WERI-Rb-1 (cell line): ENCODE data around the gene DNAJC13.

ENCODE experiments used
- DNase-seq: peaks from one replicate; pipeline ENCODE4 v3.0.0-alpha.2; 2020
- H3K27ac ChIP-seq: fragments of 250-450 bp; sonication (Bioruptor Pico); 2 replicates; pipeline ENCODE4 v1.5.1; 2020; ENCODE audit warnings: mild to moderate bottlenecking, moderate library complexity
- H3K27me3 ChIP-seq: fragments of 250-450 bp; sonication (Bioruptor Pico); 2 replicates; pipeline ENCODE4 v1.5.1; 2021; ENCODE audit warnings: mild to moderate bottlenecking, low read depth, moderate library complexity; ENCODE audit not compliant: insufficient read depth, severe bottlenecking
- H3K36me3 ChIP-seq: fragments of 250-450 bp; sonication (Bioruptor Pico); 2 replicates; pipeline ENCODE4 v1.5.1; 2020; ENCODE audit warnings: mild to moderate bottlenecking, moderate library complexity
- H3K4me3 ChIP-seq: 2 replicates; pipeline ENCODE4 v1.5.1; 2011; ENCODE audit warnings: low read depth, mild to moderate bottlenecking, control low read depth, low read length
- H3K9me3 ChIP-seq: fragments of 250-450 bp; sonication (Bioruptor Pico); 2 replicates; pipeline ENCODE4 v1.5.1; 2021; ENCODE audit warnings: mild to moderate bottlenecking, moderate library complexity; ENCODE audit not compliant: severe bottlenecking
- TF ChIP-seq, protein P1 (sequence below): IDR thresholded peaks from 2 replicates; pipeline ENCODE4 v1.5.1; 2011; ENCODE audit warnings: low read depth, mild to moderate bottlenecking, control low read depth, inconsistent platforms, low read length

Gene DNAJC13

DNA sequence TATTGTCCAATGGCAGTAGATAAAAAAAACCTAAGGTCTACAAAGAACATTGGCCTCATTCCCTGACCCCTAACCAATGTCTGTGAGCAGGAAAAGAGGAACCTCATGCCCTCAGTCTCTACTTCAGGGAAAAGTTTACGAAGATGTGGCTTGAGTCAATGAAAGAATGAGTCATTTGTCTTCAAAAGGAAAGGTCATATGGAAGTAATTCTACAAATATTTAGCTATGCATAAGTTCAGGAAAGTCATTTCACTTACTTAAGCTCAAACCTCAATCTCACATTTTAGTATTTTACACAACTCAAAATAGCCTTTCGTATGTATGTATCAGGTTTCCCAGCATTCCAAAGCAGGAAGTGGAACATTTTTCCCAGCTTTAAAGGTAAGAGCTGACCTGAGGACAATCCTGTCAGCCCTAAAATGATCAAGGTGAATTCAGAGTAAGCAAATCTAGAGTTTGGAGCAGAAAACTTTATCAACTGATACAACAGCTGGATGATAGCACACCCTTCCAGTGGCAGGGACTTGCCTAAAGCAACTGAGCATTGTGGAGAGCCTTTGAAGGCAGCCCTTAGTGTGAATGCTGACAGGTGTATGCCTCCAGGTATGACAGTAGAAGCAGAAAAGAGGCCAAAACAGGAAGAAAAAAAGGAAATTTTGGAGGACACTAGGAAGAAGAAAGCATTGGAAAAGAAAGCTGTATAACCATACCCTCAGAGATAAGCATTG lies 125.9 kb downstream of the DNAJC13 start:
- Histone ChIP-seq H3K36me3 (peaks cover 27% of the 10 kb centered on the region), H3K9me3 (no peaks in the 10 kb centered on the region), H3K27me3 (no peaks in the 10 kb centered on the region), H3K27ac (no peak overlapping the region), H3K4me3 (no peak overlapping the region)
- DNase-seq: no peak
- TF ChIP-seq, protein P1, sequence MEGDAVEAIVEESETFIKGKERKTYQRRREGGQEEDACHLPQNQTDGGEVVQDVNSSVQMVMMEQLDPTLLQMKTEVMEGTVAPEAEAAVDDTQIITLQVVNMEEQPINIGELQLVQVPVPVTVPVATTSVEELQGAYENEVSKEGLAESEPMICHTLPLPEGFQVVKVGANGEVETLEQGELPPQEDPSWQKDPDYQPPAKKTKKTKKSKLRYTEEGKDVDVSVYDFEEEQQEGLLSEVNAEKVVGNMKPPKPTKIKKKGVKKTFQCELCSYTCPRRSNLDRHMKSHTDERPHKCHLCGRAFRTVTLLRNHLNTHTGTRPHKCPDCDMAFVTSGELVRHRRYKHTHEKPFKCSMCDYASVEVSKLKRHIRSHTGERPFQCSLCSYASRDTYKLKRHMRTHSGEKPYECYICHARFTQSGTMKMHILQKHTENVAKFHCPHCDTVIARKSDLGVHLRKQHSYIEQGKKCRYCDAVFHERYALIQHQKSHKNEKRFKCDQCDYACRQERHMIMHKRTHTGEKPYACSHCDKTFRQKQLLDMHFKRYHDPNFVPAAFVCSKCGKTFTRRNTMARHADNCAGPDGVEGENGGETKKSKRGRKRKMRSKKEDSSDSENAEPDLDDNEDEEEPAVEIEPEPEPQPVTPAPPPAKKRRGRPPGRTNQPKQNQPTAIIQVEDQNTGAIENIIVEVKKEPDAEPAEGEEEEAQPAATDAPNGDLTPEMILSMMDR: no peak

DNA sequence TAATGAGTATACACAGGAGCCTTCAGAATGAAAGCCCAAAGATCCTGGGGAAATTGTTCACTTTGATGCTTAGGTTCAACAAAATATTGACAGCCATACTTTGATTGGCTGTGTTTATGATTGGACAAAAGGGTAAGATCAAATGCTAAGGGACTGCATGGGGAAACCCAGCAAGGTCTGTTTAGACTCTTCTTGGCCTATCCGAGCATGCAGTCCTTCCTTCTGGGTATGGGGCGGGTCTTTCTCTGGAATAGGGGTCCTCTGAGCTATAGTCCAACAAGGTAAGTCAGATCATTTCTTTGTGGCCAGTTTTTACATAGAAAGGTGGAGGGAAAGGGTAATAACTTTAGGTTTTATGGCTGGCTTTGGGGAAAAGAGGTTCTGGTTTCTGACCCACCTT lies 126.8 kb downstream of the DNAJC13 start:
- H3K27me3 ChIP-seq: no peaks in the 10 kb centered on the region
- no peak overlapping the region for H3K27ac ChIP-seq
- peaks cover 19% of the 10 kb centered on the region for H3K36me3 ChIP-seq
- H3K9me3 ChIP-seq: no peaks in the 10 kb centered on the region
- TF ChIP-seq, protein P1: no peak
- DNase-seq: no peak
- no peak overlapping the region for H3K4me3 ChIP-seq

GRCh38 chr3:132545471-132545870 lies 128.2 kb downstream of the DNAJC13 start:
- H3K27ac ChIP-seq: no peak overlapping the region
- no peak for DNase-seq

DNA sequence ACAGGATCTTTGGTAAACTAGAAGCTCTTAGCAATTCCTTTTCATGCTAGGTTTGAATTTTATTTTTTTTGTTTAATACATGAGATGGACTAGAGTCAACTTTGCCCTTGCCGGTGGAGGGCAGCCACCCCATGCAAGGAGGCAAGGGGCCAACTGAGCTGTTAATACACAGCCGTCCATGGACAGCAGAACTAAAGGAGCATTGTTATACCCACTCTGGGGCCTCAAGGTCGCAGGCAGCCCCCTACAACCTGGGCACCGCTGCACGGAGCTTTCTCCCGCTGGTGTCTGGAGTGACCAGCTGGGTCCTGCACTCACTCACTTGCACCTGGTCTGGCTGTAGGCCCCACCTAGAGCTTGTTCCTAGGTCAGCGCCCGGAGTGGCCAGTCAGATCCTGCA lies 131.9 kb downstream of the DNAJC13 start:
- H3K27me3 ChIP-seq: no peaks in the 10 kb centered on the region

More at GRCh38 chr3:132545471-132545870, 128.2 kb downstream of the DNAJC13 start:
- Histone ChIP-seq H3K27me3 (no peaks in the 10 kb centered on the region), H3K9me3 (no peaks in the 10 kb centered on the region), H3K36me3 (peaks cover 15% of the 10 kb centered on the region), H3K4me3 (no peak overlapping the region)
- TF ChIP-seq, protein P1: no peak

GRCh38 chr3:132549890-132550578 lies 132.7 kb downstream of the DNAJC13 start:
- H3K36me3 ChIP-seq: no peaks in the 10 kb centered on the region
- H3K9me3 ChIP-seq: no peaks in the 10 kb centered on the region
- no peaks in the 10 kb centered on the region for H3K27me3 ChIP-seq
- DNase-seq: no peak
- TF ChIP-seq, protein P1: no peak
- H3K27ac ChIP-seq: no peak overlapping the region
- no peak overlapping the region for H3K4me3 ChIP-seq

More for the DNA sequence above, 131.9 kb downstream of the DNAJC13 start:
- H3K9me3 ChIP-seq: no peaks in the 10 kb centered on the region
- H3K27ac ChIP-seq: no peak overlapping the region
- no peak for DNase-seq
- H3K4me3 ChIP-seq: no peak overlapping the region
- no peaks in the 10 kb centered on the region for H3K36me3 ChIP-seq
- TF ChIP-seq, protein P1: no peak
